ENCODE results near the gene IGLL1. TPM values are rescaled to one million over a fixed set of nuclear protein-coding genes. Genes with fewer than 3 reads are reported as not detected.

Gene IGLL1
- total and polyA plus RNA-seq, 2 experiments from 2014 or later, result not detected

- 36 to 41% methylated on average over 5 of the region's 5 CpGs for WGBS, 2 experiments (ENCODE audit: low coverage in 1 of 2, low lambda C conversion rate in 2 of 2, missing lambda C conversion rate in 2 of 2)
- Histone ChIP-seq H3F3A (ENCODE audit: insufficient read depth) (no peaks in the 10 kb centered on the region), H3K79me2 (ENCODE audit: insufficient read depth) (no peaks in the 10 kb centered on the region), H2AFZ (no peak overlapping the region), H3K9me2 (ENCODE audit: insufficient read depth) (no peaks in the 10 kb centered on the region), H3K4me2 (ENCODE audit: unreplicated experiment) (no peak overlapping the region), H3K4me1 (ENCODE audit: insufficient read depth) (no peaks in the 10 kb centered on the region), H3K9me3 (ENCODE audit: low read depth) (no peaks in the 10 kb centered on the region), H3K36me3 (ENCODE audit: low read depth) (no peaks in the 10 kb centered on the region), H3K4me3 (no peak overlapping the region), H3K27me3 (replicated peaks; ENCODE audit: insufficient read depth) (no peaks in the 10 kb centered on the region; the same call in 1 of the 2 replicates), H4K20me1 (ENCODE audit: insufficient read depth) (no peaks in the 10 kb centered on the region), H3K27ac (no peak overlapping the region), H3K9ac (no peak overlapping the region)
- DNase-seq, result no peak
- TF ChIP-seq EZH2phosphoT487 (IDR thresholded peaks at IDR 0.05; ENCODE audit: insufficient read depth, low read depth), result no peak
- no peak for TF ChIP-seq EZH2 (IDR thresholded peaks at IDR 0.05; ENCODE audit: insufficient read depth, poor library complexity, severe bottlenecking)
- in situ Hi-C loops (cut with MboI), result no loop called here
Measured at GRCh38 chr22:23553438-23553837, 26.7 kb downstream of the IGLL1 start.

DNA sequence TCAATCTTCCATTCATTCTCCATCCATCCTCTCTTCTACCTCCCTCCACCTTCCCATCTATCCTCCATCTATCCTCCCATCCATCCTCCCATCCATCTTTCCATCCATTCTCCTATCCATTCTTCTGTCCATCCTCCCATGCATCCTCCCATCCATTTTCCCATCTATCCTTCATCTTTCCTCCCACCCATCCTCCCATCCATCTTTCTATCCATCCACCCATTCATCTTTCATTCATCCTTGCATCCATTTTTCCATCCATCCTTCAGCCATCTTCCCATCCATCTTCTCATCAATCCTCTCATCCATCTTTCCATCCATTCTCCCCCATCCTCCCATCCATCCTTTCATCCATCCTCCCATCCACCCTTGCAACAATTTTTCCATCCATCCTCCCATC, 27.5 kb downstream of the IGLL1 start:
- Histone ChIP-seq H3K36me3 (ENCODE audit: low read depth) (no peaks in the 10 kb centered on the region), H4K20me1 (ENCODE audit: insufficient read depth) (no peaks in the 10 kb centered on the region), H3K9me3 (ENCODE audit: low read depth) (no peaks in the 10 kb centered on the region), H3K9me2 (ENCODE audit: insufficient read depth) (no peaks in the 10 kb centered on the region), H3K27ac (no peak overlapping the region), H3K4me2 (ENCODE audit: unreplicated experiment) (no peak overlapping the region), H3K9ac (no peak overlapping the region), H3K4me1 (ENCODE audit: insufficient read depth) (no peaks in the 10 kb centered on the region), H2AFZ (no peak overlapping the region), H3K79me2 (ENCODE audit: insufficient read depth) (no peaks in the 10 kb centered on the region), H3K4me3 (no peak overlapping the region), H3F3A (ENCODE audit: insufficient read depth) (no peaks in the 10 kb centered on the region), H3K27me3 (replicated peaks; ENCODE audit: insufficient read depth) (no peaks in the 10 kb centered on the region; the same call in none of the 2 replicates)
- no peak for DNase-seq
- TF ChIP-seq EZH2phosphoT487 (IDR thresholded peaks at IDR 0.05; ENCODE audit: insufficient read depth, low read depth) (no peak), EZH2 (IDR thresholded peaks at IDR 0.05; ENCODE audit: insufficient read depth, poor library complexity, severe bottlenecking) (no peak)
- in situ Hi-C loops (cut with MboI), result no loop called here

DNA sequence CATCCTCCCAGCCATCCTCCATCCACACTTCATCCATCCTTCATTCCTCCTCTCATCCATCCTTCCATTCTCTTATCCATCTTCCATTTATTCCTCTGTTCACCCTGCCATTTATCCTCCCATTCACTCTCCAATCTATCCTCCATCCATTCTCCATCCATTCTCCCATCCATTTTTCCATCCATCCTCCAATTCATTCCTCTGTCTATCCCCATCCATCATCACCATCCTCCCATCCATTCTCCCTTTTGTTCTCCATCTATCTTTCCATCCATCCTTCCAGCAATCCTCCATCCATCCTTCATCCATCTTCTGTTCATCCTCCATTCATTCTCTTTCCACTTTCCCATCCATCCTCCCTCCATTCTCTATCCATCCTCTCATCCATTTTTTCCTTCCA, 28.7 kb downstream of the IGLL1 start:
- in situ Hi-C loops (cut with MboI), result no loop called here
- Histone ChIP-seq H4K20me1 (ENCODE audit: insufficient read depth) (no peaks in the 10 kb centered on the region), H3K27ac (no peak overlapping the region), H3K9me3 (ENCODE audit: low read depth) (no peaks in the 10 kb centered on the region), H3F3A (ENCODE audit: insufficient read depth) (no peaks in the 10 kb centered on the region), H2AFZ (no peak overlapping the region), H3K9me2 (ENCODE audit: insufficient read depth) (no peaks in the 10 kb centered on the region), H3K4me2 (ENCODE audit: unreplicated experiment) (no peak overlapping the region), H3K9ac (no peak overlapping the region), H3K4me3 (no peak overlapping the region), H3K36me3 (ENCODE audit: low read depth) (no peaks in the 10 kb centered on the region), H3K4me1 (ENCODE audit: insufficient read depth) (no peaks in the 10 kb centered on the region), H3K79me2 (ENCODE audit: insufficient read depth) (no peaks in the 10 kb centered on the region), H3K27me3 (replicated peaks; ENCODE audit: insufficient read depth) (peaks cover 7% of the 10 kb centered on the region; the same call in 1 of the 2 replicates)
- TF ChIP-seq EZH2 (IDR thresholded peaks at IDR 0.05; ENCODE audit: insufficient read depth, poor library complexity, severe bottlenecking) (no peak), EZH2phosphoT487 (IDR thresholded peaks at IDR 0.05; ENCODE audit: insufficient read depth, low read depth) (no peak)
- DNase-seq, result no peak

- no peak overlapping the region for H3K4me3 ChIP-seq
- H3K9me3 ChIP-seq (ENCODE audit: low read depth), result no peaks in the 10 kb centered on the region
- H3K27me3 ChIP-seq (replicated peaks; ENCODE audit: insufficient read depth), result peaks cover 11% of the 10 kb centered on the region; the same call in 1 of the 2 replicates
- H3K79me2 ChIP-seq (ENCODE audit: insufficient read depth), result no peaks in the 10 kb centered on the region
- no peaks in the 10 kb centered on the region for H3K36me3 ChIP-seq (ENCODE audit: low read depth)
- no peaks in the 10 kb centered on the region for H4K20me1 ChIP-seq (ENCODE audit: insufficient read depth)
- no peaks in the 10 kb centered on the region for H3K9me2 ChIP-seq (ENCODE audit: insufficient read depth)
- no peak overlapping the region for H3K9ac ChIP-seq
- no peak overlapping the region for H3K4me2 ChIP-seq (ENCODE audit: unreplicated experiment)
- H2AFZ ChIP-seq, result no peak overlapping the region
- H3K4me1 ChIP-seq (ENCODE audit: insufficient read depth), result no peaks in the 10 kb centered on the region
- 27 to 31% methylated on average over 4 of the region's 4 CpGs for whole genome bisulfite sequencing, 2 experiments (ENCODE audit: low coverage in 1 of 2, low lambda C conversion rate in 2 of 2, missing lambda C conversion rate in 2 of 2)
- TF ChIP-seq EZH2phosphoT487 (IDR thresholded peaks at IDR 0.05; ENCODE audit: insufficient read depth, low read depth) (no peak), EZH2 (IDR thresholded peaks at IDR 0.05; ENCODE audit: insufficient read depth, poor library complexity, severe bottlenecking) (no peak)
- H3K27ac ChIP-seq, result no peak overlapping the region
- H3F3A ChIP-seq (ENCODE audit: insufficient read depth), result no peaks in the 10 kb centered on the region
- in situ Hi-C loops (cut with MboI), result no loop called here
- no peak for DNase-seq
Measured at GRCh38 chr22:23550049-23550650, 29.9 kb downstream of the IGLL1 start.

- Histone ChIP-seq H3K79me2 (ENCODE audit: insufficient read depth) (no peaks in the 10 kb centered on the region), H3K9me2 (ENCODE audit: insufficient read depth) (no peaks in the 10 kb centered on the region), H3K4me1 (ENCODE audit: insufficient read depth) (no peaks in the 10 kb centered on the region), H3K27me3 (replicated peaks; ENCODE audit: insufficient read depth) (peaks cover 11% of the 10 kb centered on the region; the same call in 1 of the 2 replicates), H3K9me3 (ENCODE audit: low read depth) (no peaks in the 10 kb centered on the region), H2AFZ (no peak overlapping the region), H3K27ac (no peak overlapping the region), H3K9ac (no peak overlapping the region), H3F3A (ENCODE audit: insufficient read depth) (no peaks in the 10 kb centered on the region), H4K20me1 (ENCODE audit: insufficient read depth) (no peaks in the 10 kb centered on the region), H3K4me2 (ENCODE audit: unreplicated experiment) (no peak overlapping the region), H3K4me3 (no peak overlapping the region), H3K36me3 (ENCODE audit: low read depth) (no peaks in the 10 kb centered on the region)
- in situ Hi-C loops (cut with MboI), result loop anchor here (25.0 kb wide), 1 partner anchor 362 kb away; the partner anchor contains the start of gene BCR
- DNase-seq, result no peak
- 10 to 40% methylated on average over 2 to 5 of the region's 5 CpGs for WGBS, 2 experiments (ENCODE audit: low coverage in 1 of 2, low lambda C conversion rate in 2 of 2, missing lambda C conversion rate in 2 of 2)
- TF ChIP-seq EZH2phosphoT487 (IDR thresholded peaks at IDR 0.05; ENCODE audit: insufficient read depth, low read depth), result no peak
- TF ChIP-seq EZH2 (IDR thresholded peaks at IDR 0.05; ENCODE audit: insufficient read depth, poor library complexity, severe bottlenecking), result no peak
Measured at GRCh38 chr22:23549198-23549595, 30.9 kb downstream of the IGLL1 start.

Data from GM23248 (cell line).